BE2C (cell line): Measurements from ENCODE around the gene TAOK2.

Source experiments
- DNase-seq: peaks from one replicate; pipeline ENCODE4 v3.0.0-alpha.2; 2020
- H3K27me3 ChIP-seq: fragments of 250-450 bp; sonication (Bioruptor Pico); 2 replicates; pipeline ENCODE4 v1.5.1; 2020; ENCODE audit warnings: mild to moderate bottlenecking
- H3K36me3 ChIP-seq: fragments of 250-450 bp; sonication (Bioruptor Pico); 2 replicates; pipeline ENCODE4 v1.5.1; 2020; ENCODE audit warnings: mild to moderate bottlenecking
- H3K4me1 ChIP-seq: fragments of 250-450 bp; sonication (Bioruptor Pico); 2 replicates; pipeline ENCODE4 v1.5.1; 2020
- H3K4me3 ChIP-seq: 2 replicates; pipeline ENCODE4 v1.5.1; 2011; ENCODE audit warnings: low read depth, low read length
- H3K9me3 ChIP-seq: fragments of 250-450 bp; sonication (Bioruptor Pico); 2 replicates; pipeline ENCODE4 v1.5.1; 2020
- CTCF ChIP-seq: IDR thresholded peaks from 2 replicates; pipeline ENCODE4 v1.5.1; 2012; ENCODE audit warnings: mild to moderate bottlenecking, low read depth, low read length

Gene TAOK2

GRCh38 chr16:29985271-29985811 is 11.7 kb downstream of the TAOK2 start:
- DNase-seq: no peak
- no peak overlapping the region for H3K4me3 ChIP-seq
- H3K36me3 ChIP-seq: peaks cover 92% of the 10 kb centered on the region
- no peaks in the 10 kb centered on the region for H3K27me3 ChIP-seq
- H3K4me1 ChIP-seq: no peaks in the 10 kb centered on the region
- no peaks in the 10 kb centered on the region for H3K9me3 ChIP-seq
- no peak for TF ChIP-seq CTCF

GRCh38 chr16:29986231-29986630 is 12.6 kb downstream of the TAOK2 start:
- peaks cover 88% of the 10 kb centered on the region for H3K36me3 ChIP-seq
- no peak for TF ChIP-seq CTCF
- H3K4me3 ChIP-seq: no peak overlapping the region

GRCh38 chr16:29986931-29987330 is 13.3 kb downstream of the TAOK2 start:
- no peak overlapping the region for H3K4me3 ChIP-seq
- H3K36me3 ChIP-seq: peaks cover 84% of the 10 kb centered on the region
- no peak for TF ChIP-seq CTCF
- no peaks in the 10 kb centered on the region for H3K9me3 ChIP-seq
- H3K4me1 ChIP-seq: no peaks in the 10 kb centered on the region
- no peaks in the 10 kb centered on the region for H3K27me3 ChIP-seq
- no peak for DNase-seq

More at GRCh38 chr16:29986231-29986630, 12.6 kb downstream of the TAOK2 start:
- no peaks in the 10 kb centered on the region for H3K27me3 ChIP-seq
- no peaks in the 10 kb centered on the region for H3K4me1 ChIP-seq
- no peaks in the 10 kb centered on the region for H3K9me3 ChIP-seq
- no peak for DNase-seq

GRCh38 chr16:29987371-29988085 is 13.9 kb downstream of the TAOK2 start:
- no peak overlapping the region for H3K4me3 ChIP-seq
- no peak for TF ChIP-seq CTCF
- H3K4me1 ChIP-seq: no peaks in the 10 kb centered on the region
- no peak for DNase-seq
- H3K36me3 ChIP-seq: peaks cover 82% of the 10 kb centered on the region
- no peaks in the 10 kb centered on the region for H3K27me3 ChIP-seq
- H3K9me3 ChIP-seq: no peaks in the 10 kb centered on the region

- TF ChIP-seq CTCF: no peak
- H3K9me3 ChIP-seq: no peaks in the 10 kb centered on the region
- peaks cover 81% of the 10 kb centered on the region for H3K36me3 ChIP-seq
- DNase-seq: no peak
- H3K4me3 ChIP-seq: no peak overlapping the region
- no peaks in the 10 kb centered on the region for H3K27me3 ChIP-seq
- no peaks in the 10 kb centered on the region for H3K4me1 ChIP-seq
Measured at GRCh38 chr16:29988346-29989075, 14.8 kb downstream of the TAOK2 start.
